Activated CD8-positive, alpha-beta memory T cell treated with anti-CD3 and anti-CD28 coated beads, Interleukin-2, amount 50 U/mL, for 48 hours (primary cell): ENCODE results near the gene ATP6V0D1.
"Not testable (repeated sequence)": the region's sequence is repeated elsewhere in the genome, so short reads cannot be mapped to it uniquely, and the experiment has no call there.

Source experiments
- DNase-seq: peaks from one replicate; pipeline ENCODE4 v3.0.0-alpha.2; 2020

Gene ATP6V0D1

DNA sequence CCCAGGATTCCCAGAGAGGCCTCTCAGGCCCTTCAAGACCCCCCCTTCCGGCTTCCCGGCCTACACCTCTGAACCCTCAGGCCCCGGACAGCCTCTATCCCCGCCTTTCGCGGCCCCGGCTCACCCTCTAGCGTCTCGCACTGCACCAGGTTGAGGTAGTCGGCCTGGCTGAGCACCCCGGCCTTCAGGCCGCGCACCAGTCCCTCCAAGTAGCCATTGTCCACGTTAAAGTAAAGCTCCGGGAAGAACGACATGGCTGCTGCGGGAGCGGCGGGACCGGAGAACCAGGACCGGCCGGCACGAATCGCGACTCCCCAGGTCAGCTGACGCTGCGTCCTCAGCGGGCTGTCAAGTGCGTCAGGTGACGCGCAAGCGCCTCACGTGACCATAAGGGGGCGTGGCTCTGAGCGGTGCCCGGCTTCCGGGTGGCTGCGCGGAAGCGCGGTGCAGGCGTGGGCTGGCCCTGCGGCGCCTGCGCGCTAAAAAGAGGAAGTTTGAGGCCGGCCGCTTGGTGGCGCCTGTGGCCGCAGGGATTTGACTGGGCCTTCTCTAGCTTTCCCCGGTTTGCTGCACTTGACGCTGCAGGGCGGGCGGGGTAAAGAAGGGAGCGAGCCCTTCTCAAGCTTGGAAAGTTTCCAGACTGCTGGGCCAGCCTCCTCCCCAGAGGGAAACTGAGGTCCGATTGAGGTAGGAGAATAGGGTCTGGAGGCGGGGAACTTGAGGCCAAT is at the start of gene ATP6V0D1:
ATP6V0D1 (minus strand) TSS at position 325 of the 728 bp plus-strand sequence; CDS start at position 254, 71 bp downstream.
- DNase-seq, result peak; percentile 99

DNA sequence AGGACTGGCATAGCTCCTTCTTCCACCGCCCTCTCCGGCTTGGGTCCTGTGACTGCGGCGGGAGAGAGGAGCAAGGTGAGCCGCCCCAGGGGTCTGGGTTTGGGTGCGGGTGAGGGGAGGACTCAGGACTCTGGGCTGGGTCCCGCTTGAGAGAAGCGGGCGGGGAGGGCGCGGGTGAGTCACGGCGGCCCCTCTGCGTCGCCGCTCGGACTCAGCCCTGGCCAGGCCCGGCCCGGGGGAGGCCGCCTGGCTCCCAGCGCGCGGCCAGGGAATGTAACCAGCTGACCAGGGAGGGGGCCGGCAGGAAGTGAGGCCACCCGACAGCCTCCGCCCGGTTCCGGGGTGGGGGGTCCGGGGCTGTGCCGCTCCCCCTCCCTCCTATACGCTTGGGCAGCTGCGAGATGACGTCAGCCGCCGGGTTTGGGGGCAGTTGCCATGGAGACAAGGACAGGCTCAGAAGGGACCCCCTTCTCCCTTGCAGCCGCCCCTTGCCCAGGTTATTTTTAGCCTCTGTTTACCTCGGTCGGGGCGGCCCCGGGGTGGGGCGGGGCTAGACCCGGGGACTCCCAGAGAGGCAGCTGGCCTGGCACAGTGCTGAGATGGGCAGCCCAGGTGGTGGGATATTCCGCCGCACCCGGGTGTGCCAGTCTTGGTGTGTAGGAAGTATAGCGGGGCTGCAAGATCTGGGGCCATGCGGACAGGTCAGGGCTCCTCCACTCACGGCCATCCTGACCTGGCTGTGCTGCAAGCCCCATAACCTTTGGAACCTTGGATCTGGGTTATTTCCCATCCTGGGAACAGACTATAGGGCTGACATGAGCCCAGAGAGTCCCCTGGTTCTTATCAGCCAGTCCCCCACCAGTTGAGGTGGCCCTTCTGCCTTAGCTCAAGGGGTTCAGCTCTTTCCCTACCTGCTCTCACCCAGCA is 49.3 kb upstream of the ATP6V0D1 start:
- peak; percentile 64 for DNase-seq

DNA sequence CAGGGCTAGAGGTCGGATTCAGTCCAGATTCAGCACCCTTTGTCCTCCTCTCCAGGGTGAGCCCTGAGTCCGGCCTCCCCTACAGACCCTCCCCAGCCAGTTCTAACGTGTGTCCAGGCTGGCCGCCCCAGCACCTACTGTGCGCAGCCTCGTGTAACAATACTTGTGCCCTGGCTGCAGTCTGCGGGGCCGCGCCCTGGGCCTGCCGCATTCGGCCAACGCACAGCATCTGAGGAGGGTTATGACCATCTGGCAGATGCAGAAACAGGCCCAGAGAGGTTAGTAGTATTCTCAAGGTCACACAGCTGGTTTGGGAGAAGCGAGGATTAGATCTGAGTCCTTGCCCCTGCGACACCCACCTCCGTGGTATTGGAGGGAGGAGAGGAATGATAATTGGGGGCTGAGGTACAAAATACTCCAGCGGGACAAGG is 48.6 kb upstream of the ATP6V0D1 start:
- DNase-seq, result no peak

DNA sequence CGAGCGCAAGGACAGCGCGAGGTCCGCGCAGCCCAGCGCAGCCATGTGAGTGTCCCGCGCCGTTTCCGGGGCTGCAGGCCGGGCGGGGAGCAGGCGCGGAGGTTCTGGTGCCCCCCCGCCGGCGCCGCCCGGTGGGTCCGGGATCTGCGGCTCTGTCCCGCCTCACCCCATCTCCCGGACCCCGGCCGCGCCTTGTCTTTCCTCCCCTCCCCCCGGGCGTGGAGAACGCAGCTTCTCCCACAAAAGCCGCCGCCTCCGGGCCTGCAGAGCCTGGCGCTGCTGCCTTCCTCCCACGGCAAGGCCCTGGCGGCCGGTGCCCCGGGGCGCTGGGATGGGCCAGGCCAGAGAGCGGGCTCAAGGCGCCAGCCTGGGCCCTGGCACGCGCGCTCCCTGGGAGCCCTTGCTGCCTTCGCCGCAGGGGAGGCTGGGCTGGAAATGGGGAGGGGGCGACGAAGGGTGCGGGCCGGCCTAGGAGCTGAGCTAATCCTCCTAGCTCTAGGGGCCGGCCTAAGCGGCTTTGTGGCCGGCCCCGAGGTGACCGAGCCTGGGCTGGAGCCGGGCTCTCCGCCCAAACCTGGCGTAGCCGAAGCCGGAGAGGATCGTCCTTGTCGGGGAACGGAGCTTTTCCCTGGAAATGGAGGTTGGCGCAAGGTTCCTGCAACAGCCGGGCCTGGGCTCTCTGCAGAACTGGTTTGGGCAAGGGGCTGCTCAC is 48.1 kb upstream of the ATP6V0D1 start:
- peak; percentile 72 for DNase-seq

DNA sequence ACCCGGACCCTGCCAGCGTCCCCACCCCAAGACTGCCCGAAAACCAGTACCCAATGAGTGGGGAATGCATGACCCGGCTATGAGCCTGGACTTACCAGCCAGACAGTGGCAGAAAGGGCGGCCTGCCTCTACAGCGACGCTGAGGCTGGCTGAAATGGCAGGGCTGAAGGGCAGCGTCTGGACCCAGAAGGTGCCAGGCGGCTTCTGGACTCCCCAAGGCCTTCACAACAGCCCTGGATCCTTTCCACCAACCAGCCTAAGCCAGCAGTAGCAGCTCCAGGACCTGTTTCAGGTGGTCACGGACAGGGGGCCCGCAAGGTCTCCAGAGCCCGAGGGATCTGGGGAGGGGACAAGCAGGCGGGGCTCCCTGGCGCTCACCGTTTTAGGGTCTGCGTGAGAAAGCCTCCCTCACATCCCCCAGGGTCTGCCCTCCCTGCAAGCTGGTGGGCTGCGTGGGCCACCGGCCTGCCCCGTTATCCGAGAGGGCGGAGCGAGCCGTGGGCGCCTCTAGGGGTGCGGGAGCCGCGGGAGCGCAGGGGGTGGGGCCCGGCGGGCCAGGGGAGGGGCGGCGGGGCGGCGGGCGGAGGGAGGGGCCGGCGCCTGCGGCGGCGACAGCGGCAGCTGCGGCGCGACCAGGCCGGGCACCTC is 47.4 kb upstream of the ATP6V0D1 start, which contains the start of gene RIPOR1:
RIPOR1 (plus strand) TSS at position 608 of the 648 bp plus-strand sequence. CDS start 9,618 bp downstream, outside the sequence.
- peak; percentile 72 for DNase-seq

DNA sequence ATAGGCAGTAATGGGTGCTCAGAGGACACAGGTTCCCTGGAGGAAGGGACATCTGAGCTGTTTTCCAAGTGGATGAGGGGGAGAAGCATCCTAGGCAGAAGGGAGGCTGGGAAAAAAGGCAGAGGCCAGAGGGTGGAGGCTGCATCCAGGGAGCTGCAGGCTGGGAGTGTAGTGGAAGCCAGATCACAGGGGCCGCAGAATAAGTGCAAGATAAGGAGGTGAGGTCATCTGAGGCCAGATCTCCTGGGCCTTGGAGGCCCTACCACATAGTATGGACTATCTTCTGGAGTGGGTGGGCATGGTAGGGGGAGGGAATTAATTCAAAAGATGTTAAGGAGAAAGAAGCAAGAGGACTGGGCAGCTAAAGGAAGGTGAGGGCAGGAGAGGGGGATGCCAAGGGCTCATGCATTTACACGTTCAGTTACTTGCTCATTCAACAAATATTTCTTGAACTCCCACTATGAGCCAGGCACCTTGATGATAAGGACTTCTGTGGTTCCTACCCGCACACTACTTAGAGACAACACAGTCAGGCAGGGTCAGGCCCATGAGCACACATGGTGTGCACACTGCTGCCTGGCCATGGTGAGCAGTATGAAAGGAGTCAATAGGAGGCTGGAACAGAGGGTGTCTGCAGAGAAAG is 45.3 kb upstream of the ATP6V0D1 start:
- no peak for DNase-seq

DNA sequence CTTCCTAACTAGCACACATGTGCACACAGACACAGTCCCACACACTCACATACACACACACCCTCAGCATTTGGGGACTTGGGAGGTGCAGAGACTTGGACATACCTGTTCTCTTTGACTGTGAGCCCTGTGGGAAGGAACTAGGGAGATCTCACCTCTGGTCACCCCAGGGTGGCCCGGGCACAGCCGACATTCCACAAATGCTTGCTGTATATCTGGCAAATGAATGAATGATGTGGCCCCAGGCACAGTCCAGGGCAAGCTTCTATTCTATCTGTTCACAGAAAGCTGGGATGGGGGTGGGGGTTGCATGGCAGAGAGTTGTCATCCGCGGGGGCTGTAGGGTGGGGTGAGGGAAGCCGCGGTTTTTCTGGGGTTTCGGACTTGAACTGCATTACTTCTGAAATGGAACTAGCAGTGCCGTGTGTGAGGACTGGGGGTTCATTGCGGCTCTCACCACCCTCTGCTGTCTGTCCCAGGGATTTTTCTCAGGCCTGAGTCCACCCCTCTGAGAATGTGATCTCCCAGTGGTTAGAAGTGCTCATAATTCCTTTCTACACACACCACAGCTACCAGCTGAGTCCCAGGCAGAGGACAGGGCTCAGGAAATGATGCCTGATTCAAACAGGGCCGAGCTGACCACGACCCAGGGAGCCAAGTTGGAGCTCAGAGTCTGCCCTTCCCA is 44.4 kb upstream of the ATP6V0D1 start:
- DNase-seq, result no peak

DNA sequence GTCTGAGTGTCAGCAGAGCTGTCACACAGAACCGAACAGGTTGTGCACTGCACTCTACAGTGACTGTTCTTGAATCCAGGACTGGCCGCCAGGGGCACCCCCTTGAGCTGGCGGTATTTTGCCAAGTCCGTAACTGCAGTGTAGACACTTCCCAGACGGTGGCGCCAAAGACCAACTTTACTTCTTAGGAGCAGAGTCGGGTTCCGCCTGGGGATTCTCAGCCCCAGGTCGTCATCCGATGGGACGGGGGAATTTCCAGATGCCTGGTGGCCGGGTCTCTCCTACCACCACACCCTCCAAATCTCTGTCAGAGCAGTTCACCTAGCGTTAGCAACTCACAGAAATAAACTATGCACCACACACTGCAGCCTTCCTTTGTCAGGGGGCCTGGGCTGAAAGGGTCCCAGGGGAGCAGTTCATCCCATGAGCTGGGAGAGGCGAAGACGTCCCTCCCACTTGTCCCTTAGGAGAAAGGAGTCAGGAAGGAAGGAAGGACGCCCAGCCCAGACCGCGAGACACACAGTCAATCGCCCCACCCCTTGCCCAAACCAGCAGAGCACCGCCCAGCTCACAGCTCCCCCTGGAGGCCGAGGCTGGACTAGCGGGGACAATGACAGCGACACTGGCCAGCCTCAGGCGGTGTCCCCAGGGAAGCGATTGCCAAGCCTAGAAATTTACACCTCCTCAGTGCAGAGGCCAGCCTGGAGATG is 40.3 kb upstream of the ATP6V0D1 start:
- peak; percentile 99 for DNase-seq

DNA sequence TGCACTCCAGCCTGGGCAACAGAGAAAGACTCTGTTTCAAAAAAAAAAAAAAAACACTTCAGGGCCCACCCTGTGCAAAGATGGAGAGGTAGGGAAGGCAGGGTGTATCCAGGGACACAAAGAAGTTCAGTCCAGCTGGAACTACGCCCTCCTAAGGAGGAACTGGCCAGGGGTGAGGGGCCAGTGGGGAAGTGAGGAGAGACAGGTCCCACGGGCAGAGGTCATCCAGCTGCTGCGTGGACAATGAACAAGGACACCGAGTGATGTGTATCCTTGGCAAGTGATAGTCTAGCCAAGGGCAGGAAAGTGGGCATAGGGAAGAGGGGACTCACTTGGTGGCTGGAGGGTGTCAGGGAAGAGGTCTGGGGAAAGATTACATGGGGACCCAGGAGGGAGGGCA is 38.3 kb upstream of the ATP6V0D1 start:
- no peak for DNase-seq

DNA sequence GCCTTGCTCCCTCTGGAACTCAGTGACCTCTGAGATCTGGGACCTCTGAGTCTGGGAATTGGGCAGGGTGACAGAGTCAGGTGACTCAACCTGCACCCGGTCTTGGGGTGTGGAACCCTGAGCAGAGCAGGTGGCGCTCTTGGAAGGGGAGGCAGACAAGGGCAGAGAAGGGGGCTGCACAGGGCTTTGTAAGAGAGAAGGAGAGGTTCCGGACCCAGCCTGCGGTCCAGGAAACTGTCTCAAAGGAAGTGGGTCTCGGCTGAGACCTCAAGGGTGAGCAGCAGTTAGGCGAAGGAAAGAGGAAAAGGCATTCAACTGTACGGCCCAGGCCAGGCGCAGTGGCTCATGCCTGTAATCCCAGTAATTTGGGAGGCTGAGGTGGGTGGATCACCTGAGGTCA is 37.7 kb upstream of the ATP6V0D1 start:
- DNase-seq, result no peak

DNA sequence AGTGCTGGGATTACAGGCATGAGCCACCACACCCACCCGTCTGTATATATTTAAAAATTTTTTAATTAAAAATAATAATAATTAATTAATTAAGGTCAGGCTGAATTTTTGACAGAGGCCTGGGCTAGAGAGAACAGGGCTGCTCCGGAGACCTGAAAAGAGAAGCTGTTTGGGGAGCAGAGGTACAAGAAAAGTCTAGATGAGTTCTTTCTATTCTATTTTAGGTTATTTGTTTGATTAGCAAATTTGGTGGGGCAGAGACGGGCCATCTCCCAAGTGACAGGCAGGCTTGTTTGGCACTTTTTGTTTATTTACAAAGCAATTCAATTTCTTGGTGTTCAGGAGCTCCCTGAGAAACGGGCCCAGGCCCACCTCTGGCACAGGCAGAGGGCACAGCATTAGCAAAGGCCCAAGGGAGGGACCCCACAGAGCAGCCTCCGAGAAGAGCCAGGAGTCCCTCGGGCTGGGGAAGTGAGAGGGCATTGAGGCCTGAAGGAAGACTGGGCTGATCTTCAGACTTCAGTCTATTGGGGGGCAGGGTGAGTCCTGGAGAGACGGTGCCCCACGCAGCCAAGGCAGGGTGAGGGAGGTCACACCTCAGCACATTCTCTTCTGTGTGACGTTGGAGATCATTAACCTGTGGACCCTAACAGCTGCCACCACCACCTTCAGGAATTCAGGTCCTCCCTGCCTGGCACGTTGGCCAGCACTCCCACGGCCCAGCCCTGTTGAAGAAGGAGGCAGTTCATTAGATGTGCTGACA is 36.9 kb upstream of the ATP6V0D1 start:
- no peak for DNase-seq

DNA sequence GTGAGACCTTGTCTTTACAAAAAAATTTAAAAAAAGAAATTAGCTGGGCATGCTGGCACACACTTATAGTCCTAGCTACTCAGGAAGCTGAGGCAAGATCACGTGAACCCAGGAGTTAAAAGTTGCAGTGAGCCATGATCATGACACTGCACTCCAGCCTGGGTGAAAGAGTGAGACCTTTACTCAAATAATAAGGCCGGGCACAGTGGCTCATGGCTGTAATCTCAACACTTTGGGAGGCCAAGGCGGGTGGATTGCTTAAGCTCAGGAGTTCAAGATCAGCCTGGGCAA is 36.1 kb upstream of the ATP6V0D1 start:
- DNase-seq, result no peak

DNA sequence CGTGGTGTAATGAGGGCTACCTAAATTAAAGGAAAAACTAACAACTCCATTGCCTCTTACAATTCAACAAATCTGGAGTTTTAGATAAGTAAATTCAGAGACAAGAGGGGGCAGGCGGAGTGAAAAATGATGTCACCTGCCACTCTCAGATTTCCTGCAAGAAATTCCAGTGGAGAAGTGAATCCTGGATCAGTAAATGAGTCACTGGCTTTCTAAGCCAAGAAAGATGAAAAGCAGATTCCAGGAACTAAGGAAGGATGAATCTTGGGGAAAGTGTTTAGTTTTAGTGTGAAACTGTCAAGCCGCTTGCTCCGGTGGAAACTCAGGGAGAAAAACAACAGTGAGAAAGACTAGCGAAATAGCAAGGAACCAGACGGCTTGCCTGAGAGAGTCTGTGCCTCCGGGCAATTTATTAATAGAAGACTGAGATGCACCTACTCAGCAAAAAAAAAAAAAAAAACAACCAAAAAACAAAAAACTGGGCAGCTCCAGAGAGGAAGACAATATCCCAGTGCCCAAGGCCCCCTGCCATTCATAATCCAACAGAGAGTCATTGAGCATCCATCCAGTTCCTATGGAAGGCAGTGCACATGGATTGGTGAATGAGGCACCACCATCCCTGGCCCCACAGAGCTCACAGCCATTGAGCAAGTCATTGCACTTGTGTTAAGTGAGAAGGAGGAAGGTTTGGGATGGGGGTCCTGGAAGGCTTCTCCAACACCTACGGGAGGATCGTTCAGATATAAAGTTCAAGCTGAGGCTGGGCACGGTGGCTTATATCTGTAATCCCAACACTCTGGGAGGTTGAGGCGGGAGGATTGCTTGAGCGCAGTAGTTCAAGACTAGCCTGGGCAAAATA is 35.6 kb upstream of the ATP6V0D1 start:
- DNase-seq, result no peak

DNA sequence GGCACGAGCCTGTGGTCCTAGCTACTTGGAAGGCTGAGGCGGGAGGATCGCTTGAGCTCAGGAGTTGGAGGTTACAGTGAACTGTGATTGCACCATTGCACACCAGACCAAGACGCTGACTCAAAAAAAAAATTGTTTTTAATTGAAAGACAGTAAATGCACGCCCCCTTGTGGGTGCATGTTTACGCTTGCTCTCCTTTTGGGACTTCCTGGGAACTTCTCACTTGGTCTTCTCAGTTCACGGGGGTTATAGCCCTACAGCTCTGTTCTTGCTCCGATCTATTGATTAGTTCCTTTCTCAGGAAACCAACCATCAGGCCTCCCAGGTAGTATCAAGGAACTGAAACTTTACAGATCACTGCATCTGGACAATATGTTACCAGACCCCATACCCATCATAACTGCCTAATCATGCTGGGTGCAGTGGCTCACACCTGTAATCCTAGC is 33.4 kb upstream of the ATP6V0D1 start:
- DNase-seq, result peak; percentile 80

DNA sequence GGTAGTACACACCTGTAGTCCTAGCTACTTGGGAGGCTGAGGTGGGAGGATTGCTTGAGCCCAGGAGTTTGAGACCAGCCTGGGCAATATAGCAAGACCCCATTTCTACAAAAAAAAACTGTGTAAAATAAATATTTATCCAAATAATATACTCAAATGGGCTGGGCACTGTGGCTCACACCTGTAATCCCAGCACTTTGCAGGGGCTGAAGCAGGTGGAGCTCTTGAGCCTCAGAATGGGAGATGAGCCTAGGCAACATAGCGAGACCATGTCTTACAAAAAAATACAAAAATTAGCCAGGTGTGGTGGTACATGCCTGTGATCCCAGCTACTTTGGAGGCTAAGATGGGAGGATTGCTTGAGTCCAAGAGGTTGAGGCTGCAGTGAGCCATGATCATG is 32.9 kb upstream of the ATP6V0D1 start:
- not testable (repeated sequence) for DNase-seq

DNA sequence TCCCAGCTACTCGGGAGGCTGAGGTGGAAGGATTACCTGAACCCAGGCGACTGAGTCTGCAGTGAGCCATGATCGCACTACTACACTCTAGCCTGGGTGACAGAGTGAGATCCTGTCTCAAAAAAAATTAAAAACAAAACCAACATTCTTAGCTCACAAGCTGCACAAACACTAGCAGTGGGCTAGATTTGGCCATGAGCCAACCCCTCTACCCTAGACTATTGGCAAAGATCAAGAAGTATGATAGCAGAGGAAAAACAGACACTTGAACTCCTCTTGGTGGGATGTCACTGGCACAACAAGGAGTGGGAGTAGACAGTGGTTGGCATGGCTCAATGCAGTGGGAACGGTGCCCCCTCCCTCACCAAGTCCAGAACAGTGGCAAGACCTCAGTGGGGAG is 28.1 kb upstream of the ATP6V0D1 start:
- no peak for DNase-seq

DNA sequence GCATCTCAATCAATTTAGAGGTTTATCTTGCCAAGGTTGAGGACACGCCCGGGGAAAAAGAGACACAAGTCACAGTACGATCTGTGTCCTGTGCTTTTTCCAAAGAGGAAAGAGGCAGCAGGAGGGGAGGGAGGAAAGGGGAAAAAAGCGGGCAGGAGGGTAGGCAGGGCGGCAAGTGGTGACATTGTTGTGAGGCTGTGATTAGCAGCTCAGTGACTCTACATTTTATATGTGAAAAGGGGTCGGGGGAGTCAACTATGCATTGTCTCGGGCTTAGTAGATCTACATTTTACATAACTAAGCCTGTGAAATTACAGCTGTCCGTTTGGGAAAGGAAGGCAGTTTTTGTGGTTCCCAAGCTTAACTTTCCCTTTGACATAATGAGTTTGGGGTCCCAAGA is 25.5 kb upstream of the ATP6V0D1 start:
- DNase-seq, result no peak

DNA sequence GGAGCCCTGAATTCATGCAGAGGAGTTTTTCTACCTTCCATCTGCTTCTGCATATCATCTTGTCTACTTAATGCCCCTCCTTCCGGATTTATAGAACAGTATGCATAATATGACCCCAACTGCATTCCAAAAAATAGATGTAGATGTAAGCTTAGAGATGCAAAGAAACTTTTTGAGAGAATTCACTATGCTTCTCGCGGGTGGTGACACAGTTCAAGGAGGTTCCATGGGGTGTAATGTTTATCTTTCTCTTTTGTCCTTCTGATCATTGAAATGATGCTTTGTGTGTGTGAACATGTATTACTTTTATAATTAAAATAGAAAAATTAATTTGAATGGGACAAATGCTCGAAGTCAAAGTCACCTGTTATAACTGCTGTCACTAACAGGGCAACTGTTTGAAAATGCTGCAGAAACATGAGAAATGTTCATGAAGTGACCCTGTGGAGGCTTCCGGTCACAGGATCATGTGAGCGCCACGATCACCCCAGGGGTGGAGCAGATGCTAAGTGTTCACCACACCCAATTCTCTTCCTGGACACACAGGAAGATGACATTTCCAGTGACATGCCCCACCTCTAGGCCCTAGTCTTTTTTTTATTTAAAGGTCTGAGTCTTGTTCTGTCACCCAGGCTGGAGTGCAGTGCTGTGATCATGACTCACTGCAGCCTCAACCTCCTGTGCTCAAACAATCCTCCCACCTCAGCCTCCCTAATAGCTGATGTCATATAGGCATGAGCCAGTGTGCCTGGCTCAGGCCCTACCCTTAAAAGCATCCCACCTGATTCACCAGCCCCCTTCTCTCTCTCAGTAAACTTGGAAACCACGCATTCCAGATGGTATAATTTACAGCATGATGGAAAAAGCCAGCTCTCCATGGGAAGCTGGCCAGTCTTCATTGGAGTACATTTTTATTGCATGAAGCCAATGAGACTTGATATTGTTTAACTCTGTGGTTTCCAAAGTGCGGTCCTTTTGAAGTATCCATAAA is 23.4 kb upstream of the ATP6V0D1 start:
- no peak for DNase-seq
